ENCODE measurements around the gene NWD2. TPM values are rescaled to one million over a fixed set of nuclear protein-coding genes. Genes with fewer than 3 reads are reported as not detected.
"Not testable (repeated sequence)": the region's sequence is repeated elsewhere in the genome, so short reads cannot be mapped to it uniquely, and the experiment has no call there.

Gene NWD2
- total RNA-seq, 1 experiment from 2014 or later: 0.03 TPM

GRCh38 chr4:37490391-37491347, 246.1 kb downstream of the NWD2 start:
- Histone ChIP-seq H3K27me3 (ENCODE audit: control insufficient read depth, insufficient read depth, low read length) (no peaks in the 10 kb centered on the region), H3K4me3 (ENCODE audit: insufficient read depth, low read depth, low read length) (no peak overlapping the region), H3K36me3 (replicated peaks; ENCODE audit: control insufficient read depth, insufficient read depth, low read length) (no peaks in the 10 kb centered on the region)
- no peak for DNase-seq

- not testable (repeated sequence) for H3K4me3 ChIP-seq (ENCODE audit: insufficient read depth, low read depth, low read length); H3K27me3 ChIP-seq (ENCODE audit: control insufficient read depth, insufficient read depth, low read length); DNase-seq; H3K36me3 ChIP-seq (replicated peaks; ENCODE audit: control insufficient read depth, insufficient read depth, low read length)
Observed at GRCh38 chr4:37495353-37495752, 250.8 kb downstream of the NWD2 start.

All from H7 (cell line).